ENCODE results near the gene IRF1. TPM values are rescaled to one million over a fixed set of nuclear protein-coding genes. Genes with fewer than 3 reads are reported as not detected.

Gene IRF1
- total and polyA plus RNA-seq, 2 of the 4 experiments (the other 2 are of a cell fraction), result 11.1 to 18.9 TPM

DNA sequence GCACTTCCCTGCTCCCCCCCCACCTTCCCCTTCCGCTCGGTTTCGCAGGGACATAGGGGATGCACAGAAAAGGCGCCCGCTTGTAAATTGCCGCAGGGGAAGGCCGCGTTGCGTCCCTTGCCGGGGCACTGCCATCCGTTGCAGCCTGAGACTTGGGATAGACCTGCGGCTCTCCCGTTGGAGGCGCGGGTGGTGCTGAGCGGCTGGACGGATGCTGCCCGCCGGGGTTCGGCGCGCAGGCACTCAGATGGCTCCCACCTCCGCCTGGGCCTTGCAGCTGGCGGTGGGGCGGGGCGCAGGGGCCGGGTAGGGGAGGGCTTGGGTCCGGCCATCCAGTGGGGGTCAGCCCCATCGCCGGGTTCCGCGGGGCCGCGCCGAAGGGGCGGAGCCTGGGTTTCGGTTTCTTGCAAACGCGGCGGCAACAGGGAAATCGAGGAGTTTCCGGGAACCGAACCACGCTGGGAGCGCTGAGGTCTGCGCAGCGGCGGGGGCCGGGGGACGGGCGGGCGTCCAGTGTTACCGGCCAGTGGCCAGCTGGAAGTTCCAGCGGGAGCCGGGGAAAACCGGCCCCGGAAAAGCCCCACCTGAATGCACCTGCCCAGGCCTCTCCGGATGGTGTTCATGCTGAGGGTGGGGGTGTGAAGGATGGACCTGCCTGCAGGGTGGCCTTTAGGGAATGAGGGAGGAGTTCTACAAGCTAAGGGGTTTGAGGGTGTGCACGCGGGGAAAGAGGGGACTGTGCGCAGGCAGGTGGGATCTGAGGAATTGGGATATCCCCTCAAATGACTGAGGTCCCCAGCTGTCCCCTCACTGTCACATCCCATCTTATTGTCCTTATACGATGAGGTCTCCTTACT lies 6.3 kb upstream of the IRF1 start (continued):
- TF ChIP-seq, protein P1, sequence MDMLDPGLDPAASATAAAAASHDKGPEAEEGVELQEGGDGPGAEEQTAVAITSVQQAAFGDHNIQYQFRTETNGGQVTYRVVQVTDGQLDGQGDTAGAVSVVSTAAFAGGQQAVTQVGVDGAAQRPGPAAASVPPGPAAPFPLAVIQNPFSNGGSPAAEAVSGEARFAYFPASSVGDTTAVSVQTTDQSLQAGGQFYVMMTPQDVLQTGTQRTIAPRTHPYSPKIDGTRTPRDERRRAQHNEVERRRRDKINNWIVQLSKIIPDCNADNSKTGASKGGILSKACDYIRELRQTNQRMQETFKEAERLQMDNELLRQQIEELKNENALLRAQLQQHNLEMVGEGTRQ (IDR thresholded peaks at IDR 0.05; ENCODE audit: low read depth, low read length), result no peak
- TF ChIP-seq MAZ (IDR thresholded peaks at IDR 0.05; ENCODE audit: borderline replicate concordance, low read depth, low read length), result no peak
- no peak for TF ChIP-seq POLR2A (IDR thresholded peaks at IDR 0.05; ENCODE audit: low read depth, low read length)
- TF ChIP-seq CHD1 (IDR thresholded peaks at IDR 0.05; ENCODE audit: low read depth, low read length), result no peak
- no peak for TF ChIP-seq FOS (IDR thresholded peaks at IDR 0.05; ENCODE audit: low read depth, low read length)
- TF ChIP-seq RCOR1 (IDR thresholded peaks at IDR 0.05; ENCODE audit: insufficient replicate concordance, low read length), result no peak
